Measurements from ENCODE around the gene FAM181A. TPM values are rescaled to one million over a fixed set of nuclear protein-coding genes. Genes with fewer than 3 reads are reported as not detected.
A peak's percentile ranks its signal among the peaks of the same experiment; 100 is the strongest.

Gene FAM181A
- total and polyA plus RNA-seq, 2 donors (not counting 1 experiment from before 2014, with no cell fraction given) = not detected

GRCh38 chr14:93963692-93964091 lies 36.5 kb downstream of the FAM181A start:
- H3K27me3 ChIP-seq (replicated peaks in 1 of 4; ENCODE audit: control extremely low read depth in 1 of 4, control insufficient read depth in 3 of 4, insufficient read depth in 4 of 4, low read length in 3 of 4) = no peaks in the 10 kb centered on the region
- no peak overlapping the region for H3K9ac ChIP-seq (ENCODE audit: low read length)
- DNase-seq = no peak
- peaks cover 0 to 5% (median 0%) of the 10 kb centered on the region in 3 donors for H3K9me3 ChIP-seq (ENCODE audit: control extremely low read depth in 1 of 3, control insufficient read depth in 2 of 3, insufficient read depth in 1 of 3, low read length in 2 of 3)
- H3K79me2 ChIP-seq (ENCODE audit: control insufficient read depth, insufficient read depth, low read length) = no peaks in the 10 kb centered on the region
- no peak overlapping the region for H3K4me3 ChIP-seq (ENCODE audit: control extremely low read depth in 1 of 5, extremely low read depth in 1 of 5, insufficient read depth in 1 of 5, low read depth in 2 of 5, low read length in 4 of 5)
- peaks cover 3% of the 10 kb centered on the region for H3K9me3 Mint-ChIP-seq (ENCODE audit: insufficient read depth)
- peak overlapping the region; percentile 84 to 91 for H3K27ac ChIP-seq (ENCODE audit: low read length in 2 of 2)
- H3K4me1 Mint-ChIP-seq = peaks cover 94% of the 10 kb centered on the region
- no peak for ATAC-seq (ENCODE audit: low read depth)
- ChIA-PET POLR2A (interaction anchor here (1.0 to 2.1 kb wide), 3 partner anchors 7 to 24 kb away, joined by 3 to 10 read pairs (median 7); no protein-coding TSS in a partner anchor), CTCF (interaction anchor here (0.7 to 37.7 kb wide), 3 partner anchors 10 to 35 kb away, joined by 3 to 1036 read pairs (median 3); no protein-coding TSS in a partner anchor)
- H3K27ac Mint-ChIP-seq = peak overlapping the region; percentile 99
- H2AFZ ChIP-seq (ENCODE audit: insufficient read depth, low read depth, low read length, poor library complexity, severe bottlenecking) = no peak overlapping the region
- no peaks in the 10 kb centered on the region for H3K27me3 Mint-ChIP-seq
- H3K36me3 ChIP-seq (replicated peaks in 1 of 2; ENCODE audit: control extremely low read depth in 1 of 2, control insufficient read depth in 1 of 2, extremely low read depth in 1 of 2, insufficient read depth in 2 of 2, low read length in 1 of 2) = no peaks in the 10 kb centered on the region
- H4K20me1 ChIP-seq (ENCODE audit: control insufficient read depth, insufficient read depth, low read length, poor library complexity, severe bottlenecking) = no peaks in the 10 kb centered on the region
- peaks cover 86% of the 10 kb centered on the region in 2 donors for H3K4me1 ChIP-seq (ENCODE audit: control insufficient read depth in 2 of 2, insufficient read depth in 2 of 2, low read length in 2 of 2)
- WGBS (ENCODE audit: insufficient coverage) = 94% methylated on average over 2 of the region's 4 CpGs
- intact Hi-C loops (cut with micrococcal nuclease) = loop anchor here (2.0 to 10.0 kb wide), 5 partner anchors 15 to 759 kb away; partner anchors contain the start of genes BTBD7, DDX24, GON7 and IFI27L1
- peak overlapping the region; percentile 67 for H3K4me2 ChIP-seq (replicated peaks; ENCODE audit: low read depth, low read length, poor library complexity, severe bottlenecking)
- no peak for TF ChIP-seq EZH2 (IDR thresholded peaks at IDR 0.05; ENCODE audit: borderline replicate concordance, insufficient read depth, low read depth, low read length, poor library complexity, severe bottlenecking)
- no peak for TF ChIP-seq CTCF (IDR thresholded peaks at IDR 0.05)
- H3K4me3 Mint-ChIP-seq = peak overlapping the region; percentile 83

DNA sequence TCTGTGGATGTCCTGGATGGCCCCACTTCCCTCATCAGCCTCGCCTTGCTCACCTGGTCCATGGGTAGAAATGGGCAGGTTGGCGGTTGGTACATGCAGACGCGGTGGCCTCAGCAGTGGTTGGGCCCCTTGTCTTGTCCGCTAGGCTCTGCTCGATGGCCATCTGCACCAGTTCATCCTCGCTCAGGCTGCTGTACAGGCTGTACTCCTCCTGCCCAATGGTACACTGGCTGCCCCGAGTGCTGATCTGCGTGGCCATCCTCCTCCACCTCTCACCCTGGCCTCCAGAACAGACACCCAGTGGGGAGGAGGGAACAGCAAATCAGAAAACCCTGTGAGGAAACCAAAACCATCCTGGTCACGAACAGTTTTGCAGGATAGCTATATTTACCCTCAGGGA lies 37.1 kb downstream of the FAM181A start:
- ChIA-PET POLR2A (interaction anchor here (1.0 kb wide), 1 partner anchor 9 kb away, joined by 3 read pairs; no protein-coding TSS in a partner anchor), CTCF (interaction anchor here (1.1 to 37.7 kb wide), 2 partner anchors 10 to 21 kb away, joined by 3 to 1036 read pairs; no protein-coding TSS in a partner anchor)
- H3K9ac ChIP-seq (ENCODE audit: low read length) = no peak overlapping the region
- intact Hi-C loops (cut with micrococcal nuclease) = loop anchor here (10.0 kb wide), 1 partner anchor 759 kb away; the partner anchor contains the start of genes GON7 and UBR7
- H3K4me1 ChIP-seq (ENCODE audit: control insufficient read depth in 2 of 2, insufficient read depth in 2 of 2, low read length in 2 of 2) = peaks cover 86% of the 10 kb centered on the region in 2 donors
- H4K20me1 ChIP-seq (ENCODE audit: control insufficient read depth, insufficient read depth, low read length, poor library complexity, severe bottlenecking) = no peaks in the 10 kb centered on the region
- H3K4me2 ChIP-seq (replicated peaks; ENCODE audit: low read depth, low read length, poor library complexity, severe bottlenecking) = no peak overlapping the region
- H3K27ac ChIP-seq (ENCODE audit: low read length in 2 of 2) = peak overlapping the region; percentile 84 to 91
- H3K27me3 ChIP-seq (replicated peaks in 1 of 4; ENCODE audit: control extremely low read depth in 1 of 4, control insufficient read depth in 3 of 4, insufficient read depth in 4 of 4, low read length in 3 of 4) = no peaks in the 10 kb centered on the region
- no peak overlapping the region for H3K4me3 Mint-ChIP-seq
- no peak for ATAC-seq (ENCODE audit: low read depth)
- no peak overlapping the region for H3K27ac Mint-ChIP-seq
- TF ChIP-seq CTCF (IDR thresholded peaks at IDR 0.05) (no peak), EZH2 (IDR thresholded peaks at IDR 0.05; ENCODE audit: borderline replicate concordance, insufficient read depth, low read depth, low read length, poor library complexity, severe bottlenecking) (no peak)
- H3K36me3 ChIP-seq (replicated peaks in 1 of 2; ENCODE audit: control extremely low read depth in 1 of 2, control insufficient read depth in 1 of 2, extremely low read depth in 1 of 2, insufficient read depth in 2 of 2, low read length in 1 of 2) = no peaks in the 10 kb centered on the region
- no peak for DNase-seq
- H3K9me3 Mint-ChIP-seq (ENCODE audit: insufficient read depth) = peaks cover 3% of the 10 kb centered on the region
- peaks cover 94% of the 10 kb centered on the region for H3K4me1 Mint-ChIP-seq
- no peaks in the 10 kb centered on the region for H3K27me3 Mint-ChIP-seq
- no peak overlapping the region for H3K4me3 ChIP-seq (ENCODE audit: control extremely low read depth in 1 of 5, extremely low read depth in 1 of 5, insufficient read depth in 1 of 5, low read depth in 2 of 5, low read length in 4 of 5)
- WGBS (ENCODE audit: insufficient coverage) = 94% methylated on average over 8 of the region's 10 CpGs
- H2AFZ ChIP-seq (ENCODE audit: insufficient read depth, low read depth, low read length, poor library complexity, severe bottlenecking) = no peak overlapping the region
- H3K9me3 ChIP-seq (ENCODE audit: control extremely low read depth in 1 of 3, control insufficient read depth in 2 of 3, insufficient read depth in 1 of 3, low read length in 2 of 3) = peaks cover 0 to 5% (median 0%) of the 10 kb centered on the region in 3 donors
- no peaks in the 10 kb centered on the region for H3K79me2 ChIP-seq (ENCODE audit: control insufficient read depth, insufficient read depth, low read length)
